ENCODE measurements around the gene CFAP70.
A peak's percentile ranks its signal among the peaks of the same experiment; 100 is the strongest.
"Not testable (repeated sequence)": the region's sequence is repeated elsewhere in the genome, so short reads cannot be mapped to it uniquely, and the experiment has no call there.

The CFAP70 gene

GRCh38 chr10:73358331-73359279, at the start of gene CFAP70:
CFAP70 (minus strand) TSS chr10:73358864; CDS start chr10:73354796, 4,068 bp downstream.
- peak; percentile 96 for DNase-seq

- DNase-seq = no peak
Observed at GRCh38 chr10:73408061-73408460, 49.4 kb upstream of the CFAP70 start.

GRCh38 chr10:73407495-73407894, 48.8 kb upstream of the CFAP70 start:
- DNase-seq = no peak

DNA sequence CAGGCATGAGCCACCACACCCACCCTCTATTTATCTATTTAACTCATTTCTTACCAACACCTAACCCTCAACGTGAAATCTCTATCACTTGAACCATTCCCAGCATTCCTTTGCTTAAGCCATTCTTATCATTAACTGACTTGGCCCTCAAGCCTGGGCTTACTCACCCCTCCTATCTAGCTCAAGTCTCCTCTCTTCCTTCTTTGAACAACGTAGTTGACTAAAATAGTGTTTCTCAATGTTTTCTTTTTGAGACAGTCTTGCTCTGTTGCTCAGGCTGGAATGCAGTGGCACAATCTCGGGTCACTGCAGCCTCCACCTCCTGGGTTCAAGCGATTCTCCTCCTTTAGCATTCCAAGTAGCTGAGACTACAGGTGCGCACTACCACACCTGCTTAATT, 48.2 kb upstream of the CFAP70 start:
- no peak for DNase-seq

- DNase-seq = no peak
Observed at GRCh38 chr10:73405556-73405955, 46.9 kb upstream of the CFAP70 start.

- DNase-seq = no peak
Observed at GRCh38 chr10:73404690-73405089, 46.0 kb upstream of the CFAP70 start.

- no peak for DNase-seq
Observed at GRCh38 chr10:73401636-73402035, 43.0 kb upstream of the CFAP70 start.

- DNase-seq = no peak
Observed at GRCh38 chr10:73399063-73399462, 40.4 kb upstream of the CFAP70 start.

DNA sequence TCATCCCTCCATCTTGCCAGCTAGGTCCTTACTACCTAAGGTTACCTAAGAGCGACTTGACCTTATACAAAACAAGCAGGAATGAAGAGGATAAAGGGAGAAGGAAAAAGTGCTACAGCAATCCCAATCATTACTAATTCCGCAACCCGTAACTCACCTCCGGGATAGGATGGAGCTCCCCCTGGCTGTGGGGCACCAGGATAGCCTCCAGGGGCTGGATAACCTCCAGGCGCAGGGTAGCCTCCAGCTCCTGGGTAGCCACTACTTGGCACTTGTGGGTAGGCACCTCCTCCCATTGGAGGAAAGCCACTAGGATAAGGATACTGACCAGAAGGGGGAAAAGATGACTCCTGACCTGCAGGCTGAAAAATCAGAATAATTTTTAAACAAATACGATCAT, 39.4 kb upstream of the CFAP70 start:
- DNase-seq = no peak

- DNase-seq = not testable (repeated sequence)
Observed at GRCh38 chr10:73394325-73394724, 35.7 kb upstream of the CFAP70 start.

DNA sequence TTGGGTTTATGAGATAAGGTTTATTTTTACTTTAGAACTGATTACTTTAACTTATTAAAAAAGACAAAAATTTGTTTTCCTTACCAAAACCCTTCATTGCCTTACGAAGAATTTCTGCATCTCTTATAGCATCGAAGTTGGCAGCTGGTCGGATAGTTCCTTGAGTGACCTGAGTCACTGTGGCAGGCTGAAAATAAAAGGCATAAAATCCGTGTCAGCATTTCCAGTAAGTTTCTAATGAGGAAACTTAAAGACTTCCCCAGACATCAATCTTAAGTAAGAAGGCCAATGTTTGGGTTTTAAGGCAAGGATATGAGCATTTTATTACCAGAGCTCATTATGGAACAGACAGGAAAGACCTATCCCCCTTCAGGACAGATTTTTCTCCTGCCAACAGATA, 29.6 kb upstream of the CFAP70 start:
- no peak for DNase-seq

DNA sequence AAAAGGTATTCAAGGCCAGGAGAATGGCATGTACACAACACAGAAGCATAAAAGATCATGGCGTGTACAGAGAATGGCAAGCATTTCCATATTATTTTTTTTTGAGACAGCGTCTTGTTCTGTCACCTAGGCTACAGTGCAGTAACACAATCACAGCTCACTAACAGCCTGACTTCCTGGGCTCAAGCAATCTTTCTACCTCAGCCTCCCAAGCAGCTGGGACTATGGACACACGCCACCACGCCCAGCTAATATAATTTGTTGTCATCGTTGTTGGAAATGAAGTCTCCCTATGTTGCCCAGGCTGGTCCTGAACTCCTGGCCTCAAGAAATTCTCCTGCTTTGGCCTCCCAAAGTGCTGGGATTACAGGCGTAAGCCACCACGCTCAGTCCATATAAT, 27.9 kb upstream of the CFAP70 start:
- no peak for DNase-seq

DNA sequence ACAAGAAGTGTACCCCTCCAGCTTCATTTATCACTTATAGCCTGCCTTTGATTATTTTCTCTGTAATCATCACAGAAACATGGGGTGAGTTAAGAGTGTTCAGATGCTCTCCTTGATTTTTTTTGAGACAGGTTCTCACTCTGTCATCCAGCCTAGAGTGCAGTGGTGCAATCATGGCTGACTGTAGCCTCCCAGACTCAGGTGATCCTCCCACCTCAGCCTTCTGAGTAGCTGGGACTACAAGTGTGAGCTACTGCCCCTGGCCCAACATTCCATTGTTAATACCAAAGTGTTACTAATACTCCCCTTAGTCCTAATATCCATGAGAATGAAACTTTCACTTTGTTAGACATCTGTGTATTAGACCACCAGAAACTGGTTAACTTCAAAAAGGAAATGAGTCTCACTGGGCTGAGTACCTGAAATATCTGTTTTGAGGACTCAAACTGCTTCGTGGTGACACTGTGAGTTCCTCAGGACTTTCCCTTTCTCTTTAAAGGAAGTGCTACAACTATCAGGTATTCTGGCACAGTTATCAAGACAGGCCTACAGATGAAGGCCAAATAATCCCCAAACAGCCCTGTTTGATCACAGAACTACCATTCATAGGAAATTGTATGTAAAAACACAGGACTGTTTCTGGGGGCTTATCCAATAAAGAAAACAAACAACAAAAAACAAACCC, 20.5 kb upstream of the CFAP70 start:
- DNase-seq = no peak

GRCh38 chr10:73376679-73377078, 18.0 kb upstream of the CFAP70 start:
- no peak for DNase-seq

GRCh38 chr10:73368238-73368637, 9.6 kb upstream of the CFAP70 start:
- DNase-seq = no peak

DNA sequence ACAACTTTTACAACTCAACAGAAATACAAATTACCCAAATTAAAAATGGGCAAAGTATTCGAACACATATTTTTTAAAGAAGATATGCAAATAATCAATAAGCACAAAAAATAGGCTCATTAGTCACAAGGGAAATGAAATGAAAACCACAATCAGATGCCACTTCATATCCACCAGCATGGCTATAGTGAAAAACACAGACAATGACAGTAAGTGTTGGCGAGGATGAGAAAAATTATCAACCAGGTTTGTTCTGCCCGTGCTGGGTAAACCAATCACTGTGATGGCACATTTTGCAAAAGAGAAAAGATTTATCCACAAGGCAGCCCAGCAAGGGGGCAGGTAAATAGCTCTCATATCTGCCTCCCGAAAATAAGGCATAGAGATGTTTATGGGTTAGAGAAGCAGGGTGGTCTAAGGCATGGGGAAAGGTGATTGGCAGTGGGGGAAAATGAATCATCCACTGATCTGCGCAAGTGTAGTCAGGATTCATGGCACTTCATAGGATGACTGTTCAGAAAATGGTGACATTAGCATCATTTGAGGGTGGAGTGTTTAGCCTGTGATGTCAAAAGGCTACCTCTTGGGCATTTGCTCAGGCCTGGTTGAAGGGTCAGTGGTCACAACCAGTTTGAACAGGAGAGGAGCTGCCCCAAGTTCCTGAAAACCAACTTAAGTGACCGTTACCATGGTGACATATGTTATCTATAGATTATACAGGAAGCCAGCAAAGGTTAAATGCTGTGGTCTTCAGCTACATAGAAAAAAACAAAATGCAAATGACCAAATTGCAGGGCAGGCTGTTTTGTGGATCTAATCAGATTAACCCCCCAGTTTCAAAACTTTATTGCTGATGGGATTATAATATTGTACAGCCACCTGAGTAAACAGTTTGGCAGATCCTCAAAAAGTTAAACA, 8.0 kb upstream of the CFAP70 start:
- DNase-seq = no peak

DNA sequence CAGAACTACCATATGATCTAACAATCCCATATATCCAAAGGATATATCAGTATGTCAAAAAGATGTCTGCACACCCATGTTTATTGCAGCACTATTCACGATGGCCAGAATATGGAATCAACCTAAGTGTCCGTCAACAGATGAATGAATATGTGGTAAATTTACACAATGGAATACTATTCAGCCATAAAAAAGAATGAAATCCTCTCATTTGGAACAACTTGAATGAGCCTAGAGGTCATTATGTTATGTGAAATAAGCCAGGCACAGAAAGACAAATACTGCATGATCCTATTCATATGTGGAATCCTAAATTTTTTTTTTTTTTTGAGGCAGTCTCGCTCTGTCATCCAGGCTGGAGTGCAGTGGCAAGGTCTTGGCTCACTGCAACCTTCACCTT, 6.3 kb upstream of the CFAP70 start:
- no peak for DNase-seq

GRCh38 chr10:73359492-73359891, 828 bp upstream of the CFAP70 start:
- DNase-seq = no peak

- DNase-seq = no peak
Observed at GRCh38 chr10:73357821-73358220, 843 bp downstream of the CFAP70 start.

DNA sequence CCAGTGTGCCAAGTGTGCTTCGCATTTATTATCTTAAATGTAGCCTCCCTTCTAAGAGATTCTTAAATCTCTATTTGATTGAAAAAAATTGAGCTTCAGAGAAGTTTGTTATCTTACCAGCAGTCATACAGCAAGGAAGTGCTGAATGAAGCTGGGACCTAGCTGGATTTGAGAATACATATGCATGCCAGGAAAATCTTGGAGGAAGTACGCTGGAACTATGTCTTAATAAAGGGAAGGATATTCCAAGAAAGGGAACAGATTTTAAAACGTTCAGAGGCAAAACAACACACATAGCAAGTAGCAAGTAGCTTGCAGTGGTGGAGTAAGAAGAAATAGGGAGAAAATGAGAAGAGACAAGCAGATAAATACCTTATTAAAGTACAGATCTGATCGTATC, 1.5 kb downstream of the CFAP70 start:
- no peak for DNase-seq

DNA sequence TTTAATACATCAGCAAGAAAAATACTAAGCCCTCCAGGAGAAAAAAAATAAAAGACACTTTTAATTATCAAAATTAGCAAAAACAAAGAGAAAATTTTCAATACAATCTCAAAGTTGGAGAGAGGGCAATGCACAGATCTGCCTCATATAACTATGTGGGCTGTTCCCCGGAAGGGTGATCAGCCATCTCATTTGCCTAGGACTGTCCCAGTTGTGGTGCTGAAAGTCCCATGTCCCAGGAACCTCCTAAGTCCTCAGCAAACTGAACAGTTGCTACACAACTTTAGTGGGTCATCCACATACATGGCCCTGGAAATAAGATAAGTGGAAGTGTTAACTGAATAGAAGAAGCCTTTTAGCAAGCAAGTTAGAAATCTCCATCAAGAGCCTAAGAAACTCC, 14.4 kb downstream of the CFAP70 start:
- DNase-seq = no peak

GRCh38 chr10:73340121-73340520, 18.5 kb downstream of the CFAP70 start:
- DNase-seq = no peak

GRCh38 chr10:73339436-73339835, 19.2 kb downstream of the CFAP70 start:
- no peak for DNase-seq

Data from CD4-positive, alpha-beta T cell treated with Interleukin-15 for 1 hour (primary cell).